Keratinocyte (primary cell): ENCODE results near the gene GPC3. TPM values are rescaled to one million over a fixed set of nuclear protein-coding genes. Genes with fewer than 3 reads are reported as not detected.

Source experiments
- DNase-seq: peaks from one replicate; pipeline ENCODE4 v3.0.0-alpha.2; 2011; ENCODE audit warnings: low read depth, missing footprints, low spot score
- FAIRE-seq: peaks from 2 replicates; lab custom pipeline; 2011; peaks lifted over from hg19 to GRCh38; lab: Jason Lieb, UNC
- H2AFZ ChIP-seq: 2 replicates; pipeline ENCODE4 v1.6.0; 2012; ENCODE audit warnings: low read length, control low read depth, inconsistent platforms; ENCODE audit not compliant: control insufficient read depth
- H3K27ac ChIP-seq: 2 replicates; pipeline ENCODE4 v1.5.1; 2011; ENCODE audit warnings: low read length; ENCODE audit not compliant: control insufficient read depth, insufficient read depth
- H3K27me3 ChIP-seq: 3 replicates; pipeline ENCODE4 v1.6.0; 2011; ENCODE audit warnings: low read length; ENCODE audit not compliant: control insufficient read depth, insufficient read depth; ENCODE audit errors: extremely low read depth
- H3K36me3 ChIP-seq, 2 experiments: 2 replicates in 1 of 2; 3 replicates in 1 of 2; pipeline ENCODE4 v1.5.1; 2011; ENCODE audit warnings: low read length in 2 of 2, mild to moderate bottlenecking in 1 of 2; ENCODE audit not compliant: control insufficient read depth in 2 of 2, insufficient read depth in 2 of 2; ENCODE audit errors: extremely low read depth in 1 of 2
- H3K4me1 ChIP-seq: 3 replicates; pipeline ENCODE4 v1.5.1; 2011; ENCODE audit warnings: low read length; ENCODE audit not compliant: control insufficient read depth, insufficient read depth; ENCODE audit errors: extremely low read depth
- H3K4me2 ChIP-seq: 3 replicates; pipeline ENCODE4 v1.6.0; 2011; ENCODE audit warnings: low read depth, low read length; ENCODE audit not compliant: control insufficient read depth, insufficient read depth; ENCODE audit errors: extremely low read depth
- H3K4me3 ChIP-seq, 3 experiments: fragments of 200-600 bp in 1 of 3; sonication (generic) in 1 of 3; 2 replicates in 2 of 3; 3 replicates in 1 of 3; pipeline ENCODE4 v1.5.1; 2011 to 2016; ENCODE audit warnings: low read length in 3 of 3, mild to moderate bottlenecking in 3 of 3, control low read depth in 2 of 3, inconsistent platforms in 1 of 3, low read depth in 1 of 3, mixed read lengths in 1 of 3, mixed run types in 1 of 3, moderate library complexity in 1 of 3; ENCODE audit not compliant: control insufficient read depth in 2 of 3, insufficient read depth in 2 of 3; ENCODE audit errors: extremely low read depth in 1 of 3
- H3K79me2 ChIP-seq: 2 replicates; pipeline ENCODE4 v1.6.0; 2012; ENCODE audit warnings: low read length; ENCODE audit not compliant: control insufficient read depth, insufficient read depth
- H3K9ac ChIP-seq: 3 replicates; pipeline ENCODE4 v1.6.0; 2011; ENCODE audit warnings: low read length; ENCODE audit not compliant: control insufficient read depth, insufficient read depth; ENCODE audit errors: extremely low read depth
- H3K9me1 ChIP-seq: 3 replicates; pipeline ENCODE4 v1.6.0; 2011; ENCODE audit warnings: low read length; ENCODE audit not compliant: control insufficient read depth, insufficient read depth; ENCODE audit errors: extremely low read depth
- H3K9me3 ChIP-seq: 2 replicates; pipeline ENCODE4 v1.5.1; 2012; ENCODE audit warnings: low read depth, low read length; ENCODE audit not compliant: control insufficient read depth
- H4K20me1 ChIP-seq: 3 replicates; pipeline ENCODE4 v1.6.0; 2011; ENCODE audit warnings: low read length; ENCODE audit not compliant: control insufficient read depth, insufficient read depth; ENCODE audit errors: extremely low read depth
- EZH2 ChIP-seq: IDR thresholded peaks from one replicate; pipeline ENCODE4 v1.6.1; 2012; ENCODE audit warnings: inconsistent platforms, mild to moderate bottlenecking, low read length, moderate library complexity
- dilution Hi-C: fragments of 300-500 bp; cut with MboI; formaldehyde crosslinking; loops from one replicate; pipeline ENCODE4 v1.7.0; 2020; ENCODE audit warnings: low sequenced_read_pairs; ENCODE audit not compliant: extremely low pct_ligation_motif_present
- polyA plus RNA-seq, 5 experiments: library from polyadenylated mRNA; depleted of rRNA in 3 of 5; stranded (reverse) in 3 of 5; stranded (forward) in 1 of 5; unstranded in 1 of 5; fragments of >200 nt; gene quantifications; 1 replicate in 1 of 5; 2 replicates in 3 of 5; 3 replicates in 1 of 5; pipeline versions ENCODE4 v1.2.1 to v1.2.3, GENCODE V29; 2011 to 2012; ENCODE audit warnings: missing spikeins in 2 of 5, low read depth in 1 of 5, low replicate concordance in 1 of 5
- TF ChIP-seq, protein P1 (sequence below), 3 experiments: IDR thresholded peaks in 1 of 3; conservative IDR thresholded peaks in 1 of 3; optimal IDR thresholded peaks in 1 of 3; 2 replicates in 2 of 3; 3 replicates in 1 of 3; pipeline versions ENCODE3 to v1.5.1; 2011; ENCODE audit warnings: low read length in 3 of 3, mild to moderate bottlenecking in 3 of 3, moderate library complexity in 2 of 3, control low read depth in 1 of 3, inconsistent platforms in 1 of 3; ENCODE audit not compliant: insufficient read depth in 2 of 3; ENCODE audit errors: extremely low read depth in 1 of 3

Gene GPC3
- polyA plus RNA-seq, 1 donor (not counting 4 experiments of a cell fraction or from before 2014, with no cell fraction given), result 0.03 TPM

DNA sequence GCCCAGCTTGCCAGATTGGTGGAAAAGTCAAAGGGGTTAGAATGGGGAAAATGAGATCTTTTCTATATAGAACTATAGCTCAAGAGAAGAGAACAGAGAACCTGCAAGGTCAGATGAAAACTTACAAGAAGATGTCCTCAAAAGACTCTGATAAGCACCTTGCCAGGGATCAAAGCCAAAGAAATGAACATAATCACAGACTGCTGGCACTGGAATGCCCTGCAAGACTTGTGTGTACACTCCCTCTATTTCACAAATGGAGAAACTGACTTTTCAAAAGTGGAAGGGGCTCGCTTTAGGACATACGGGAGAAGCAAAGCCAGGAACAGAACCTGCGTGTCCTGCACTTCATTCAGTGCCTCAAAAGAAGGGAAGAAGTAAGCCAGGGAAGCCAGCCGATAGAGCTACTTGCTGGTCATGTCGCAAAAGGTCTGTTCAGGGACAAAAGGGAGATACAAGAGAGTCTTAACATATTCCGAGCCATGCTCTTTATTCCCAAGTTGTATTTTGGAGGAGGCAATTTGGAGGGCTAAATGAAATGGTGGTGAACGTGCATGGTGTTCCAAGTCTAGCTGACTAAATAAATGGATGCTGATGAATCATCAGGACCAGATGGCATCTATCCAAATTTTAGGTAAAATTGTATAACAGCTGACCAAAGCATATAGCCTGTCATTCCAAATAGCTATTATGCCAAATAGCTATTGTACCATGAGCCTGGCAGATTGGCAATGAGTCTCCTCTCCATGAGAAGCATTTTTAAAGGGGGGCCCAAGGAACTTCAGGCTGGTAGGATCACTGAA is 394.5 kb downstream of the GPC3 start:
- H2AFZ ChIP-seq, result no peak overlapping the region
- no peak overlapping the region for H3K9ac ChIP-seq
- H3K4me3 ChIP-seq, result no peak overlapping the region
- no peak overlapping the region for H3K4me2 ChIP-seq
- H3K9me3 ChIP-seq, result no peaks in the 10 kb centered on the region
- dilution Hi-C loops, result no loop called here
- no peaks in the 10 kb centered on the region for H3K27me3 ChIP-seq
- no peaks in the 10 kb centered on the region for H3K79me2 ChIP-seq
- no peaks in the 10 kb centered on the region for H3K36me3 ChIP-seq
- TF ChIP-seq, protein P1, sequence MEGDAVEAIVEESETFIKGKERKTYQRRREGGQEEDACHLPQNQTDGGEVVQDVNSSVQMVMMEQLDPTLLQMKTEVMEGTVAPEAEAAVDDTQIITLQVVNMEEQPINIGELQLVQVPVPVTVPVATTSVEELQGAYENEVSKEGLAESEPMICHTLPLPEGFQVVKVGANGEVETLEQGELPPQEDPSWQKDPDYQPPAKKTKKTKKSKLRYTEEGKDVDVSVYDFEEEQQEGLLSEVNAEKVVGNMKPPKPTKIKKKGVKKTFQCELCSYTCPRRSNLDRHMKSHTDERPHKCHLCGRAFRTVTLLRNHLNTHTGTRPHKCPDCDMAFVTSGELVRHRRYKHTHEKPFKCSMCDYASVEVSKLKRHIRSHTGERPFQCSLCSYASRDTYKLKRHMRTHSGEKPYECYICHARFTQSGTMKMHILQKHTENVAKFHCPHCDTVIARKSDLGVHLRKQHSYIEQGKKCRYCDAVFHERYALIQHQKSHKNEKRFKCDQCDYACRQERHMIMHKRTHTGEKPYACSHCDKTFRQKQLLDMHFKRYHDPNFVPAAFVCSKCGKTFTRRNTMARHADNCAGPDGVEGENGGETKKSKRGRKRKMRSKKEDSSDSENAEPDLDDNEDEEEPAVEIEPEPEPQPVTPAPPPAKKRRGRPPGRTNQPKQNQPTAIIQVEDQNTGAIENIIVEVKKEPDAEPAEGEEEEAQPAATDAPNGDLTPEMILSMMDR (optimal IDR thresholded peaks at IDR 0.05 in 1 of 3, IDR thresholded peaks at IDR 0.05 in 1 of 3, conservative IDR thresholded peaks at IDR 0.05 in 1 of 3; ENCODE audit: extremely low read depth in 1 of 3, insufficient read depth in 2 of 3, low read length in 3 of 3), result no peak
- no peak for TF ChIP-seq EZH2
- DNase-seq (no peak), FAIRE-seq (no peak)
- no peaks in the 10 kb centered on the region for H3K9me1 ChIP-seq
- H3K27ac ChIP-seq, result no peak overlapping the region
- H4K20me1 ChIP-seq, result no peaks in the 10 kb centered on the region
- no peaks in the 10 kb centered on the region for H3K4me1 ChIP-seq

DNA sequence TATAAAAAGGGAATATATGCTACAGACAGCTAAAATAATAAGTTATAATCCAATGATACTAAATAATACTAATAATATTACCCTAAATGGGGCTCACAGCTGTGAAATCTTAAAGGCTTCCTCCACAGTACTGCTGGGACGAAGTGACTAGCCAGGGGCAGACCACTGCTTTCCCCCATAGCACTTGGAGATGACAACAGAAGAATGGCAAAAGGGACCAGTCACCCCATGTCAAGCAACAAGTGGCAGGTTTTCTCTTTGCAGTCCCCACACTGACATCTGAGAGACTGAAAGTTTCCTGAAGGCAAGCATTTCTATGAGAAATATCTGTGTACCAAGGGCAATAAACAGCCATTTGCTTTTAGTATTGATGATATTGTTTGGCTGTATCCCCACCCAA is 396.6 kb downstream of the GPC3 start:
- Histone ChIP-seq H3K79me2 (no peaks in the 10 kb centered on the region), H3K27me3 (no peaks in the 10 kb centered on the region), H3K9me1 (no peaks in the 10 kb centered on the region), H4K20me1 (no peaks in the 10 kb centered on the region), H3K4me3 (no peak overlapping the region), H3K4me1 (no peaks in the 10 kb centered on the region), H3K9me3 (no peaks in the 10 kb centered on the region), H2AFZ (no peak overlapping the region), H3K9ac (no peak overlapping the region), H3K27ac (no peak overlapping the region), H3K36me3 (no peaks in the 10 kb centered on the region), H3K4me2 (no peak overlapping the region)
- FAIRE-seq, result no peak
- TF ChIP-seq EZH2, result no peak
- TF ChIP-seq, protein P1 (optimal IDR thresholded peaks at IDR 0.05 in 1 of 3, IDR thresholded peaks at IDR 0.05 in 1 of 3, conservative IDR thresholded peaks at IDR 0.05 in 1 of 3; ENCODE audit: extremely low read depth in 1 of 3, insufficient read depth in 2 of 3, low read length in 3 of 3), result no peak
- dilution Hi-C loops, result no loop called here
- DNase-seq, result no peak
